ENCODE data around the gene CBX3.

DNA sequence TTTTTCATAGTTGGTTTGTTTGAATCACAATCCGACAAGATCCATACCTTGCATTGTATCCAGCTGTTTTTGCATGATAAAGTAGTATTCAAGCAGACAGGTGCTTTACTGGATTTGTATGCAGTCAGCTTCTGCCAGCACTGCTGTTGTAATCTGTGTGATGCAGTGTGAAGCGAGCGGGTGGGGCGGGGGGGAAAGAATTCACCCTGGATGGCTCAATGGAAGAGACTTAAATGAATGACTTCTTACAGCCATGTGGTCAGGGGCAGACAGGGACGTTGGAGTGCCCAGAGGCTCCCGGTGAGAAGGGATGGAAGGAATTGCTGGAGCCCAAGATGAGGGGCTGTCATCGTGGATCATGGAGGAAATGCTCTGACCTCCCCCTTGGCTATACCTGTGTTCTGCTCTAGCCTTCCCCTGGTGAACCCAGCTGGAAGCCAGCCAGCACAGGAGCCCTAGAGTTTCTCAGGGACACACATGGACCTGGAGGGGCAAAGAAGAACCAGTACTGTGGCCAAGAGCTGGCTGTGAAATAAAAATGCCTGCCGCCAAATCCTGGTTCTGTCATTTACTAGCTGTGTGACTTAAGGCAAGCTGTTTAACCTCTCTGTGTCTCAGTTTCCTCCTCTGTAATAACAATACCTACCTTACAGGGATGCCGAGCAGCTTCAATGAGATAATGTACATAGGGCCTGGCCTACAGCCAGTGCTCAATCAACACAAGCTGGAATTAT, 35.4 kb upstream of the CBX3 start:
- TF ChIP-seq POLR2AphosphoS5 (IDR thresholded peaks at IDR 0.05; ENCODE audit: insufficient read depth in 1 of 2, low read depth in 1 of 2), result no peak
- TF ChIP-seq POLR2A (IDR thresholded peaks at IDR 0.05), result no peak
- TF ChIP-seq, protein P1, sequence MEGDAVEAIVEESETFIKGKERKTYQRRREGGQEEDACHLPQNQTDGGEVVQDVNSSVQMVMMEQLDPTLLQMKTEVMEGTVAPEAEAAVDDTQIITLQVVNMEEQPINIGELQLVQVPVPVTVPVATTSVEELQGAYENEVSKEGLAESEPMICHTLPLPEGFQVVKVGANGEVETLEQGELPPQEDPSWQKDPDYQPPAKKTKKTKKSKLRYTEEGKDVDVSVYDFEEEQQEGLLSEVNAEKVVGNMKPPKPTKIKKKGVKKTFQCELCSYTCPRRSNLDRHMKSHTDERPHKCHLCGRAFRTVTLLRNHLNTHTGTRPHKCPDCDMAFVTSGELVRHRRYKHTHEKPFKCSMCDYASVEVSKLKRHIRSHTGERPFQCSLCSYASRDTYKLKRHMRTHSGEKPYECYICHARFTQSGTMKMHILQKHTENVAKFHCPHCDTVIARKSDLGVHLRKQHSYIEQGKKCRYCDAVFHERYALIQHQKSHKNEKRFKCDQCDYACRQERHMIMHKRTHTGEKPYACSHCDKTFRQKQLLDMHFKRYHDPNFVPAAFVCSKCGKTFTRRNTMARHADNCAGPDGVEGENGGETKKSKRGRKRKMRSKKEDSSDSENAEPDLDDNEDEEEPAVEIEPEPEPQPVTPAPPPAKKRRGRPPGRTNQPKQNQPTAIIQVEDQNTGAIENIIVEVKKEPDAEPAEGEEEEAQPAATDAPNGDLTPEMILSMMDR (IDR thresholded peaks at IDR 0.05), result no peak

Measured in vagina (tissue), 2 donors.